Endothelial cell of umbilical vein (primary cell): ENCODE measurements around the gene COG2. TPM values are rescaled to one million over a fixed set of nuclear protein-coding genes. Genes with fewer than 3 reads are reported as not detected.

Experiments used
- BruUV-seq: library from RNA; stranded (reverse); fragments of 400-500 nt; replicated peaks from 2 replicates; lab custom pipeline; 2021; lab: Mats Ljungman, UMichigan
- CTCF ChIA-PET: fragments of 300-600, 350-600 bp; sonication (Branson Sonifier 250); formaldehyde crosslinking; loops from one replicate; lab custom pipeline; 2021; ENCODE audit warnings: antibody characterized with exemption, inconsistent platforms; lab: Charles Lee
- POLR2A ChIA-PET: fragments of 300-600, 350-600 bp; sonication (Branson Sonifier 250); formaldehyde crosslinking; loops from one replicate; lab custom pipeline; 2021; ENCODE audit warnings: antibody characterized with exemption, inconsistent platforms; lab: Charles Lee
- DNase-seq: peaks from one replicate; pipeline ENCODE4 v3.0.0-alpha.2; 2011; ENCODE audit warnings: low read depth, low spot score
- FAIRE-seq: peaks from 2 replicates; lab custom pipeline; 2011; peaks lifted over from hg19 to GRCh38; lab: Jason Lieb, UNC
- H2AFZ ChIP-seq: 2 replicates; pipeline ENCODE4 v1.6.0; 2012; ENCODE audit warnings: low read depth, low read length, control low read depth, inconsistent platforms
- H3K27ac ChIP-seq: 2 replicates; pipeline ENCODE4 v1.5.1; 2011; ENCODE audit warnings: low read depth, mild to moderate bottlenecking, control low read depth, low read length, moderate library complexity; ENCODE audit not compliant: insufficient read depth
- H3K27me3 ChIP-seq, 2 experiments: 2 replicates each; pipeline versions ENCODE4 v1.6.0 to v1.6.1; 2011; ENCODE audit warnings: low read length in 2 of 2, mixed read lengths in 1 of 2; ENCODE audit not compliant: control insufficient read depth in 2 of 2, insufficient read depth in 2 of 2
- H3K36me3 ChIP-seq, 2 experiments: 2 replicates in 1 of 2; 3 replicates in 1 of 2; pipeline ENCODE4 v1.5.1; 2011; ENCODE audit warnings: low read length in 2 of 2, mild to moderate bottlenecking in 1 of 2, moderate library complexity in 1 of 2; ENCODE audit not compliant: control insufficient read depth in 2 of 2, insufficient read depth in 2 of 2; ENCODE audit errors: extremely low read depth in 1 of 2
- H3K4me1 ChIP-seq: 3 replicates; pipeline ENCODE4 v1.5.1; 2011; ENCODE audit warnings: mild to moderate bottlenecking, low read length; ENCODE audit not compliant: control insufficient read depth, insufficient read depth; ENCODE audit errors: extremely low read depth
- H3K4me2 ChIP-seq: 2 replicates; pipeline ENCODE4 v1.6.1; 2011; ENCODE audit warnings: low read length, control low read depth, mixed read lengths; ENCODE audit not compliant: insufficient read depth
- H3K4me3 ChIP-seq, 3 experiments: fragments of 200-600 bp in 1 of 3; sonication (generic), shearing (Covaris generic) in 1 of 3; replicated peaks in 1 of 3; 2 replicates each; pipeline ENCODE4 v1.5.1; 2011 to 2016; ENCODE audit warnings: control low read depth in 3 of 3, low read length in 3 of 3, mild to moderate bottlenecking in 2 of 3, inconsistent platforms in 1 of 3, low read depth in 1 of 3, moderate library complexity in 1 of 3; ENCODE audit not compliant: insufficient read depth in 1 of 3
- H3K79me2 ChIP-seq: 2 replicates; pipeline ENCODE4 v1.6.0; 2012; ENCODE audit warnings: low read length, inconsistent platforms; ENCODE audit not compliant: control insufficient read depth, insufficient read depth
- H3K9ac ChIP-seq: replicated peaks from 2 replicates; pipeline ENCODE3; 2011; ENCODE audit warnings: low read length, control low read depth; ENCODE audit not compliant: insufficient read depth; ENCODE audit errors: extremely low read depth
- H3K9me1 ChIP-seq: replicated peaks from 3 replicates; pipeline ENCODE4 v1.6.0; 2011; ENCODE audit warnings: mild to moderate bottlenecking, low read length; ENCODE audit not compliant: control insufficient read depth, insufficient read depth; ENCODE audit errors: extremely low read depth
- H3K9me3 ChIP-seq: replicated peaks from 2 replicates; pipeline ENCODE4 v1.5.1; 2012; ENCODE audit warnings: low read length, inconsistent platforms; ENCODE audit not compliant: control insufficient read depth, insufficient read depth
- H4K20me1 ChIP-seq: replicated peaks from 2 replicates; pipeline ENCODE3; 2011; ENCODE audit warnings: mild to moderate bottlenecking, low read length; ENCODE audit not compliant: control insufficient read depth, insufficient read depth; ENCODE audit errors: extremely low read depth
- CTCF ChIP-seq, 2 donors: IDR thresholded peaks; 1 replicate in 1 of 2; 2 replicates in 1 of 2; pipeline ENCODE4 v1.5.1; 2011; ENCODE audit warnings: low read length in 2 of 2, mild to moderate bottlenecking in 2 of 2, moderate library complexity in 2 of 2, control low read depth in 1 of 2, inconsistent platforms in 1 of 2, low read depth in 1 of 2; ENCODE audit not compliant: insufficient read depth in 1 of 2; ENCODE audit errors: extremely low read depth in 1 of 2
- EZH2 ChIP-seq: IDR thresholded peaks from 2 replicates; pipeline ENCODE4 v1.6.1; 2012; ENCODE audit warnings: borderline replicate concordance, low read depth, mild to moderate bottlenecking, moderate library complexity, low read length, inconsistent platforms; ENCODE audit not compliant: severe bottlenecking
- FOS ChIP-seq: IDR thresholded peaks from 2 replicates; pipeline ENCODE4 v1.6.1; 2011; ENCODE audit warnings: mild to moderate bottlenecking, low read length, moderate library complexity, borderline replicate concordance; ENCODE audit not compliant: insufficient read depth
- GATA2 ChIP-seq: IDR thresholded peaks from 2 replicates; pipeline ENCODE4 v1.7.0; 2011; ENCODE audit warnings: low read depth, mild to moderate bottlenecking, moderate library complexity, mixed read lengths, low read length; ENCODE audit not compliant: insufficient read length, insufficient read depth
- JUN ChIP-seq: IDR thresholded peaks from 2 replicates; pipeline ENCODE4 v1.6.1; 2011; ENCODE audit warnings: borderline replicate concordance, low read depth; ENCODE audit not compliant: insufficient read length, insufficient read depth
- MAX ChIP-seq: IDR thresholded peaks from 2 replicates; pipeline ENCODE4 v1.6.1; 2011; ENCODE audit not compliant: insufficient read depth, insufficient read length
- MYC ChIP-seq: IDR thresholded peaks from one replicate; pipeline ENCODE4 v1.6.1; 2011; ENCODE audit warnings: mild to moderate bottlenecking, low read depth, low read length
- POLR2A ChIP-seq: IDR thresholded peaks from 2 replicates; pipeline ENCODE4 v1.6.1; 2012; ENCODE audit warnings: low read depth, mild to moderate bottlenecking, control low read depth, low read length
- POLR2AphosphoS5 ChIP-seq: IDR thresholded peaks from 2 replicates; pipeline ENCODE4 v1.6.1; 2012; ENCODE audit warnings: low read depth, mild to moderate bottlenecking, control low read depth, low read length, moderate library complexity; ENCODE audit not compliant: insufficient read depth
- dilution Hi-C: fragments of 300-500 bp; cut with MboI; formaldehyde crosslinking; loops from one replicate; pipeline ENCODE4 v1.15.0; 2019; ENCODE audit warnings: low sequenced_read_pairs; ENCODE audit not compliant: extremely low pct_ligation_motif_present
- intact Hi-C: fragments of 100-400 bp; cut with micrococcal nuclease; formaldehyde crosslinking; loops from one replicate; pipeline ENCODE4 v1.10.0; 2022
- polyA plus RNA-seq, 4 experiments: library from polyadenylated mRNA; depleted of rRNA in 3 of 4; stranded (reverse) in 3 of 4; unstranded in 1 of 4; fragments of >200 nt; gene quantifications; 2 replicates each; pipeline versions ENCODE4 v1.2.1 to v1.2.3, GENCODE V29; 2011 to 2012; ENCODE audit warnings: missing spikeins in 1 of 4
- total RNA-seq: library from RNA; stranded (reverse); gene quantifications from 2 replicates; pipeline ENCODE4 v1.2.3, GENCODE V29; 2021

COG2 gene
- total and polyA plus RNA-seq, 2 donors (not counting 3 experiments of a cell fraction or from before 2014, with no cell fraction given): 7.6 to 24.2 TPM

- Histone ChIP-seq H3K9ac (no peak overlapping the region), H3K9me1 (no peaks in the 10 kb centered on the region), H4K20me1 (no peaks in the 10 kb centered on the region), H3K36me3 (no peaks in the 10 kb centered on the region), H3K27ac (no peak overlapping the region), H2AFZ (no peak overlapping the region), H3K4me2 (no peak overlapping the region), H3K4me1 (no peaks in the 10 kb centered on the region), H3K79me2 (no peaks in the 10 kb centered on the region), H3K27me3 (no peaks in the 10 kb centered on the region), H3K4me3 (no peak overlapping the region), H3K9me3 (no peaks in the 10 kb centered on the region)
- dilution Hi-C loops (no loop called here), intact Hi-C loops (no loop called here)
- FAIRE-seq (no peak), DNase-seq (no peak)
- ChIA-PET CTCF (no interaction called here), POLR2A (no interaction called here)
- BruUV-seq: no TSS peak
- TF ChIP-seq FOS: no peak
- TF ChIP-seq MYC: no peak
- no peak for TF ChIP-seq CTCF (IDR thresholded peaks at IDR 0.05; ENCODE audit: extremely low read depth in 1 of 2, insufficient read depth in 1 of 2, low read depth in 1 of 2, low read length in 2 of 2)
- TF ChIP-seq MAX: no peak
- no peak for TF ChIP-seq POLR2A
- TF ChIP-seq POLR2AphosphoS5: no peak
- TF ChIP-seq JUN: no peak
- no peak for TF ChIP-seq GATA2
- TF ChIP-seq EZH2: no peak
These were observed 30.4 kb upstream of the COG2 start for GRCh38 chr1:230611878-230612235.
